ENCODE data around the gene HOMER2. TPM values are rescaled to one million over a fixed set of nuclear protein-coding genes. Genes with fewer than 3 reads are reported as not detected.

Gene HOMER2
- polyA plus RNA-seq, 3 donors: 0.92 to 2.4 (median 1.6) TPM

DNA sequence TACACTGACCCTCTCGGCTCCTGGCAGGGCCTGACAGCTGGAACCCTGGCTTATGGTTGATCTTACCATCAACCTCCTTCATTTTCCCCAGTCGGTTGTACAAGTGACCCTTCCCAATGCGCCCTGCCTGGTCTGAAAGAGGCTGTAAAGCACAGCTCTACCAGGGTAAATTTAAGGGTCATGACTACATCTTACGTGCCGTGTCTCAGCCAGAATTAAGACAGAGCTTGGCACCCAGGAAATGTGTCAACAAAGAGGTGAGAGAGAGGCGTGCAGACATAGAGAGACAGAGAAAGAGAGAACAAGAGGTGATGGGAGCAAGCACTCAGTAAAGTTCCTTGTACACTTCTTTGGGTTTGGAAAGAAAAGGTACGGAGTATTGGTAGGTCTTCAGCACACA is 28.8 kb downstream of the HOMER2 start:
- Mint-ChIP-seq H3K9me3 (no peaks in the 10 kb centered on the region), H3K27ac (no peak overlapping the region), H3K36me3 (no peaks in the 10 kb centered on the region), H3K4me3 (no peak overlapping the region), H3K4me1 (no peaks in the 10 kb centered on the region), H3K27me3 (ENCODE audit: low read depth in 3 of 3) (peaks cover 0 to 5% (median 1%) of the 10 kb centered on the region in 3 donors)
- 83% methylated on average over 5 of the region's 7 CpGs for WGBS (ENCODE audit: insufficient coverage)
- H2AFZ ChIP-seq (ENCODE audit: insufficient read depth, low read depth, low read length, poor library complexity, severe bottlenecking): no peak overlapping the region
- no peak for DNase-seq
- no peaks in the 10 kb centered on the region for H3K36me3 ChIP-seq (replicated peaks in 1 of 2; ENCODE audit: control insufficient read depth in 1 of 2, insufficient read depth in 2 of 2, low read length in 2 of 2)
- intact Hi-C loops (cut with micrococcal nuclease): no loop called here
- H3K9ac ChIP-seq (ENCODE audit: insufficient read depth, low read length, poor library complexity, severe bottlenecking): no peak overlapping the region
- H3K4me1 ChIP-seq (ENCODE audit: control insufficient read depth in 1 of 2, insufficient read depth in 2 of 2, low read length in 2 of 2): no peaks in the 10 kb centered on the region
- H3K4me3 ChIP-seq (replicated peaks in 1 of 3; ENCODE audit: low read depth in 2 of 3, low read length in 3 of 3): no peak overlapping the region
- no peaks in the 10 kb centered on the region for H3K9me3 ChIP-seq (replicated peaks in 1 of 2; ENCODE audit: control insufficient read depth in 1 of 2, insufficient read depth in 1 of 2, low read length in 2 of 2)
- no peaks in the 10 kb centered on the region for H4K20me1 ChIP-seq (ENCODE audit: insufficient read depth, low read length)
- no peaks in the 10 kb centered on the region for H3K27me3 ChIP-seq (ENCODE audit: control insufficient read depth in 2 of 2, insufficient read depth in 2 of 2, low read length in 2 of 2)
- TF ChIP-seq, protein P1, sequence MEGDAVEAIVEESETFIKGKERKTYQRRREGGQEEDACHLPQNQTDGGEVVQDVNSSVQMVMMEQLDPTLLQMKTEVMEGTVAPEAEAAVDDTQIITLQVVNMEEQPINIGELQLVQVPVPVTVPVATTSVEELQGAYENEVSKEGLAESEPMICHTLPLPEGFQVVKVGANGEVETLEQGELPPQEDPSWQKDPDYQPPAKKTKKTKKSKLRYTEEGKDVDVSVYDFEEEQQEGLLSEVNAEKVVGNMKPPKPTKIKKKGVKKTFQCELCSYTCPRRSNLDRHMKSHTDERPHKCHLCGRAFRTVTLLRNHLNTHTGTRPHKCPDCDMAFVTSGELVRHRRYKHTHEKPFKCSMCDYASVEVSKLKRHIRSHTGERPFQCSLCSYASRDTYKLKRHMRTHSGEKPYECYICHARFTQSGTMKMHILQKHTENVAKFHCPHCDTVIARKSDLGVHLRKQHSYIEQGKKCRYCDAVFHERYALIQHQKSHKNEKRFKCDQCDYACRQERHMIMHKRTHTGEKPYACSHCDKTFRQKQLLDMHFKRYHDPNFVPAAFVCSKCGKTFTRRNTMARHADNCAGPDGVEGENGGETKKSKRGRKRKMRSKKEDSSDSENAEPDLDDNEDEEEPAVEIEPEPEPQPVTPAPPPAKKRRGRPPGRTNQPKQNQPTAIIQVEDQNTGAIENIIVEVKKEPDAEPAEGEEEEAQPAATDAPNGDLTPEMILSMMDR (IDR thresholded peaks at IDR 0.05): no peak
- H3K79me2 ChIP-seq (ENCODE audit: insufficient read depth, low read length): no peaks in the 10 kb centered on the region
- H3K27ac ChIP-seq (ENCODE audit: low read depth in 1 of 2, low read length in 2 of 2): no peak overlapping the region
- no peak overlapping the region for H3K4me2 ChIP-seq (replicated peaks; ENCODE audit: extremely low read depth, low read length, poor library complexity, severe bottlenecking)

- H3K9me3 Mint-ChIP-seq: no peaks in the 10 kb centered on the region
- no peaks in the 10 kb centered on the region for H3K36me3 ChIP-seq (replicated peaks in 1 of 2; ENCODE audit: control insufficient read depth in 1 of 2, insufficient read depth in 2 of 2, low read length in 2 of 2)
- H3K4me3 Mint-ChIP-seq: no peak overlapping the region
- H3K27me3 Mint-ChIP-seq (ENCODE audit: low read depth in 3 of 3): peaks cover 0 to 5% (median 1%) of the 10 kb centered on the region in 3 donors
- no peak overlapping the region for H3K27ac Mint-ChIP-seq
- H3K4me1 ChIP-seq (ENCODE audit: control insufficient read depth in 1 of 2, insufficient read depth in 2 of 2, low read length in 2 of 2): no peaks in the 10 kb centered on the region
- TF ChIP-seq, protein P1 (IDR thresholded peaks at IDR 0.05): no peak
- no peak overlapping the region for H3K9ac ChIP-seq (ENCODE audit: insufficient read depth, low read length, poor library complexity, severe bottlenecking)
- no peaks in the 10 kb centered on the region for H3K36me3 Mint-ChIP-seq
- H3K4me3 ChIP-seq (replicated peaks in 1 of 3; ENCODE audit: low read depth in 2 of 3, low read length in 3 of 3): no peak overlapping the region
- 87% methylated on average over 2 of the region's 4 CpGs for WGBS (ENCODE audit: insufficient coverage)
- H2AFZ ChIP-seq (ENCODE audit: insufficient read depth, low read depth, low read length, poor library complexity, severe bottlenecking): no peak overlapping the region
- no peaks in the 10 kb centered on the region for H3K27me3 ChIP-seq (ENCODE audit: control insufficient read depth in 2 of 2, insufficient read depth in 2 of 2, low read length in 2 of 2)
- intact Hi-C loops (cut with micrococcal nuclease): no loop called here
- H3K4me2 ChIP-seq (replicated peaks; ENCODE audit: extremely low read depth, low read length, poor library complexity, severe bottlenecking): no peak overlapping the region
- DNase-seq: no peak
- H3K79me2 ChIP-seq (ENCODE audit: insufficient read depth, low read length): no peaks in the 10 kb centered on the region
- no peak overlapping the region for H3K27ac ChIP-seq (ENCODE audit: low read depth in 1 of 2, low read length in 2 of 2)
- no peaks in the 10 kb centered on the region for H3K4me1 Mint-ChIP-seq
- no peaks in the 10 kb centered on the region for H4K20me1 ChIP-seq (ENCODE audit: insufficient read depth, low read length)
- H3K9me3 ChIP-seq (replicated peaks in 1 of 2; ENCODE audit: control insufficient read depth in 1 of 2, insufficient read depth in 1 of 2, low read length in 2 of 2): no peaks in the 10 kb centered on the region
Measured at GRCh38 chr15:82922737-82923136, 29.8 kb downstream of the HOMER2 start.

Measured in CD14-positive monocyte (primary cell).